Measurements from ENCODE around the gene ANKRD13D.

GRCh38 chr11:67264260-67264659 lies 24.8 kb upstream of the ANKRD13D start:
- TF ChIP-seq CREB1 (CRISPR knock-in tag; IDR thresholded peaks at IDR 0.05; ENCODE audit: low read depth) (no peak), CTCF (conservative IDR thresholded peaks at IDR 0.05; ENCODE audit: low read depth in 2 of 2) (no peak), EZH2 (IDR thresholded peaks at IDR 0.05; ENCODE audit: low read depth, unreplicated experiment) (no peak), POLR2AphosphoS5 (IDR thresholded peaks at IDR 0.05; ENCODE audit: low read depth) (no peak), ZNF462 (CRISPR knock-in tag; IDR thresholded peaks at IDR 0.05) (no peak), REST (IDR thresholded peaks at IDR 0.05; ENCODE audit: unreplicated experiment) (no peak), NANOG (IDR thresholded peaks at IDR 0.05; ENCODE audit: borderline replicate concordance) (no peak), EZH2phosphoT487 (IDR thresholded peaks at IDR 0.05; ENCODE audit: unreplicated experiment) (no peak), ZNF331 (CRISPR knock-in tag; IDR thresholded peaks at IDR 0.05; ENCODE audit: low read depth) (no peak)
